Trophoblast cell (in vitro differentiated cells and primary cell): ENCODE results near the gene TMC6.
A peak's percentile ranks its signal among the peaks of the same experiment; 100 is the strongest.
"Not testable (repeated sequence)": the region's sequence is repeated elsewhere in the genome, so short reads cannot be mapped to it uniquely, and the experiment has no call there.

ENCODE experiments used
- DNase-seq, 2 donors: peaks; one replicate each; pipeline ENCODE4 v3.0.0-alpha.2; 2016
- H2AFZ ChIP-seq: 2 replicates; pipeline ENCODE4 v1.6.1; 2013; ENCODE audit warnings: low read length, moderate library complexity, mild to moderate bottlenecking; ENCODE audit not compliant: insufficient read depth, poor library complexity
- H2AK5ac ChIP-seq: 2 replicates; pipeline ENCODE4 v1.6.1; 2013; ENCODE audit warnings: mild to moderate bottlenecking, low read length
- H2BK120ac ChIP-seq: 2 replicates; pipeline ENCODE4 v1.6.1; 2013; ENCODE audit warnings: low read length, mild to moderate bottlenecking, moderate library complexity; ENCODE audit not compliant: insufficient read depth, poor library complexity
- H2BK12ac ChIP-seq: 2 replicates; pipeline ENCODE4 v1.6.1; 2013; ENCODE audit warnings: mild to moderate bottlenecking, low read length, moderate library complexity
- H2BK5ac ChIP-seq: 2 replicates; pipeline ENCODE4 v1.6.1; 2013; ENCODE audit warnings: low read length, low read depth, moderate library complexity, mild to moderate bottlenecking; ENCODE audit not compliant: poor library complexity
- H3K14ac ChIP-seq: 2 replicates; pipeline ENCODE4 v1.6.1; 2013; ENCODE audit warnings: mild to moderate bottlenecking, low read length
- H3K18ac ChIP-seq: 2 replicates; pipeline ENCODE4 v1.6.1; 2013; ENCODE audit warnings: mild to moderate bottlenecking, low read length
- H3K23ac ChIP-seq: 2 replicates; pipeline ENCODE4 v1.6.1; 2013; ENCODE audit warnings: low read length
- H3K27ac ChIP-seq: 2 replicates; pipeline ENCODE4 v1.5.1; 2013; ENCODE audit warnings: low read depth, mild to moderate bottlenecking, inconsistent platforms, low read length, moderate library complexity
- H3K27me3 ChIP-seq: 2 replicates; pipeline ENCODE4 v1.6.1; 2013; ENCODE audit warnings: inconsistent platforms, mild to moderate bottlenecking, low read length, moderate library complexity; ENCODE audit not compliant: insufficient read depth
- H3K36me3 ChIP-seq, 2 experiments: 1 replicate in 1 of 2; 2 replicates in 1 of 2; pipeline ENCODE4 v1.6.1; 2013; ENCODE audit warnings: low read length in 2 of 2, mild to moderate bottlenecking in 2 of 2, moderate library complexity in 1 of 2; ENCODE audit not compliant: insufficient read depth in 2 of 2, control insufficient read depth in 1 of 2
- H3K4ac ChIP-seq: 2 replicates; pipeline ENCODE4 v1.6.1; 2013; ENCODE audit warnings: low read depth, mild to moderate bottlenecking, low read length, moderate library complexity
- H3K4me1 ChIP-seq, 2 experiments: 1 replicate in 1 of 2; 2 replicates in 1 of 2; pipeline ENCODE4 v1.6.1; 2013; ENCODE audit warnings: low read length in 2 of 2, mild to moderate bottlenecking in 2 of 2, moderate library complexity in 1 of 2; ENCODE audit not compliant: insufficient read depth in 2 of 2, control insufficient read depth in 1 of 2
- H3K4me2 ChIP-seq: 2 replicates; pipeline ENCODE4 v1.6.1; 2013; ENCODE audit warnings: inconsistent platforms, mild to moderate bottlenecking, low read length, moderate library complexity
- H3K4me3 ChIP-seq: 2 replicates; pipeline ENCODE4 v1.5.1; 2013; ENCODE audit warnings: mild to moderate bottlenecking, low read depth, low read length, inconsistent platforms
- H3K79me1 ChIP-seq: one replicate; pipeline ENCODE4 v1.6.1; 2013; ENCODE audit warnings: low read length
- H3K79me2 ChIP-seq: 2 replicates; pipeline ENCODE4 v1.6.1; 2013; ENCODE audit warnings: low read length, mild to moderate bottlenecking; ENCODE audit not compliant: control insufficient read depth, insufficient read depth, poor library complexity
- H3K9ac ChIP-seq: 2 replicates; pipeline ENCODE4 v1.6.1; 2013; ENCODE audit warnings: mild to moderate bottlenecking, low read length
- H3K9me3 ChIP-seq: 2 replicates; pipeline ENCODE4 v1.6.1; 2013; ENCODE audit warnings: low read depth, mild to moderate bottlenecking, control low read depth, inconsistent platforms, low read length; ENCODE audit not compliant: insufficient read depth
- H4K12ac ChIP-seq: 2 replicates; pipeline ENCODE4 v1.6.1; 2013; ENCODE audit warnings: low read depth, mild to moderate bottlenecking, low read length, moderate library complexity
- H4K8ac ChIP-seq: 2 replicates; pipeline ENCODE4 v1.6.1; 2013; ENCODE audit warnings: low read depth, mild to moderate bottlenecking, low read length, moderate library complexity
- H4K91ac ChIP-seq: one replicate; pipeline ENCODE4 v1.6.1; 2013; ENCODE audit warnings: low read depth, mild to moderate bottlenecking, low read length, moderate library complexity
- WGBS: extraction: QIAGEN DNeasy Blood & Tissue Kit; methylation state at CpG from one replicate; pipeline ENCODE4 v1.1.7; 2013; ENCODE audit warnings: missing lambda C conversion rate; ENCODE audit not compliant: insufficient read length, insufficient coverage; ENCODE audit errors: extremely low coverage; 5-methylcytosine and 5-hydroxymethylcytosine counted together

The TMC6 gene

GRCh38 chr17:78142119-78142861 lies 13.7 kb upstream of the TMC6 start:
- H3K27ac ChIP-seq, result no peak overlapping the region
- peak; percentile 81 to 83 for DNase-seq
- H2BK12ac ChIP-seq, result no peak overlapping the region
- H3K4ac ChIP-seq, result no peak overlapping the region
- no peak overlapping the region for H2AK5ac ChIP-seq
- H3K9me3 ChIP-seq, result peaks cover 4% of the 10 kb centered on the region
- H3K36me3 ChIP-seq, result no peaks in the 10 kb centered on the region
- H3K27me3 ChIP-seq, result no peaks in the 10 kb centered on the region
- WGBS, result no CpG with 5 or more reads among the region's 16 CpGs
- H4K12ac ChIP-seq, result no peak overlapping the region
- no peaks in the 10 kb centered on the region for H3K79me2 ChIP-seq
- H3K79me1 ChIP-seq, result no peaks in the 10 kb centered on the region
- H4K8ac ChIP-seq, result no peak overlapping the region
- no peak overlapping the region for H3K4me3 ChIP-seq
- no peak overlapping the region for H2BK5ac ChIP-seq
- H2AFZ ChIP-seq, result no peak overlapping the region
- H2BK120ac ChIP-seq, result no peak overlapping the region
- H3K23ac ChIP-seq, result no peak overlapping the region
- H3K9ac ChIP-seq, result no peak overlapping the region
- H3K4me1 ChIP-seq, result no peaks in the 10 kb centered on the region
- no peak overlapping the region for H3K4me2 ChIP-seq
- no peak overlapping the region for H3K18ac ChIP-seq
- no peak overlapping the region for H3K14ac ChIP-seq
- no peak overlapping the region for H4K91ac ChIP-seq

GRCh38 chr17:78141437-78142118 lies 13.0 kb upstream of the TMC6 start:
- no CpG with 5 or more reads among the region's 20 CpGs for WGBS
- no peak overlapping the region for H3K9ac ChIP-seq
- no peak overlapping the region for H4K8ac ChIP-seq
- no peak overlapping the region for H2AK5ac ChIP-seq
- no peaks in the 10 kb centered on the region for H3K27me3 ChIP-seq
- no peaks in the 10 kb centered on the region for H3K4me1 ChIP-seq
- H2AFZ ChIP-seq, result no peak overlapping the region
- H3K4me3 ChIP-seq, result no peak overlapping the region
- H3K36me3 ChIP-seq, result no peaks in the 10 kb centered on the region
- no peak overlapping the region for H3K27ac ChIP-seq
- no peak overlapping the region for H4K12ac ChIP-seq
- H4K91ac ChIP-seq, result no peak overlapping the region
- H3K79me1 ChIP-seq, result no peaks in the 10 kb centered on the region
- H3K23ac ChIP-seq, result no peak overlapping the region
- no peak overlapping the region for H3K4me2 ChIP-seq
- peaks cover 4% of the 10 kb centered on the region for H3K9me3 ChIP-seq
- H3K18ac ChIP-seq, result no peak overlapping the region
- peak; percentile 67 to 71 for DNase-seq
- no peak overlapping the region for H3K14ac ChIP-seq
- H2BK12ac ChIP-seq, result no peak overlapping the region
- no peak overlapping the region for H3K4ac ChIP-seq
- H2BK120ac ChIP-seq, result no peak overlapping the region
- H2BK5ac ChIP-seq, result no peak overlapping the region
- no peaks in the 10 kb centered on the region for H3K79me2 ChIP-seq

- no peak overlapping the region for H3K27ac ChIP-seq
- H4K91ac ChIP-seq, result no peak overlapping the region
- H4K8ac ChIP-seq, result no peak overlapping the region
- no peak overlapping the region for H3K4me3 ChIP-seq
- H3K9ac ChIP-seq, result no peak overlapping the region
- no peak overlapping the region for H2AFZ ChIP-seq
- no peak overlapping the region for H3K23ac ChIP-seq
- no peak overlapping the region for H2AK5ac ChIP-seq
- DNase-seq, result peak; percentile 88 to 91
- no CpG with 5 or more reads among the region's 58 CpGs for WGBS
- H3K4me2 ChIP-seq, result no peak overlapping the region
- no peak overlapping the region for H3K14ac ChIP-seq
- no peaks in the 10 kb centered on the region for H3K36me3 ChIP-seq
- H2BK12ac ChIP-seq, result no peak overlapping the region
- H3K79me1 ChIP-seq, result no peaks in the 10 kb centered on the region
- H3K4ac ChIP-seq, result no peak overlapping the region
- no peaks in the 10 kb centered on the region for H3K4me1 ChIP-seq
- no peak overlapping the region for H4K12ac ChIP-seq
- no peaks in the 10 kb centered on the region for H3K27me3 ChIP-seq
- peaks cover 4% of the 10 kb centered on the region for H3K9me3 ChIP-seq
- H3K79me2 ChIP-seq, result no peaks in the 10 kb centered on the region
- H2BK120ac ChIP-seq, result no peak overlapping the region
- no peak overlapping the region for H2BK5ac ChIP-seq
- no peak overlapping the region for H3K18ac ChIP-seq
Observed at GRCh38 chr17:78140169-78141051, 11.9 kb upstream of the TMC6 start.

- H3K79me2 ChIP-seq, H3K27me3 ChIP-seq, H2AFZ ChIP-seq, H3K27ac ChIP-seq, H3K4me3 ChIP-seq, H3K18ac ChIP-seq, H3K9ac ChIP-seq, H2BK5ac ChIP-seq, H3K36me3 ChIP-seq, H3K23ac ChIP-seq, H4K91ac ChIP-seq, H3K9me3 ChIP-seq, H3K79me1 ChIP-seq, H2BK12ac ChIP-seq, H3K14ac ChIP-seq, H2AK5ac ChIP-seq, H3K4me1 ChIP-seq, H2BK120ac ChIP-seq, H3K4ac ChIP-seq, DNase-seq, H4K12ac ChIP-seq, H4K8ac ChIP-seq, H3K4me2 ChIP-seq: not testable (repeated sequence)
- no CpG with 5 or more reads among the region's 12 CpGs for WGBS
Observed at GRCh38 chr17:78139861-78140168, 11.3 kb upstream of the TMC6 start.
